GM23248 (cell line): ENCODE data around the gene CACNA1C. TPM values are rescaled to one million over a fixed set of nuclear protein-coding genes. Genes with fewer than 3 reads are reported as not detected.

ENCODE experiments used
- DNase-seq: peaks from one replicate; pipeline ENCODE4 v3.0.0-alpha.2; 2015
- H2AFZ ChIP-seq: fragments of 200-600 bp; sonication (generic); 2 replicates; pipeline ENCODE4 v1.6.1; 2016; ENCODE audit warnings: antibody characterized with exemption
- H3F3A ChIP-seq: fragments of 200-600 bp; sonication (generic); 2 replicates; pipeline ENCODE4 v1.6.1; 2016; ENCODE audit warnings: mild to moderate bottlenecking, antibody characterized with exemption, mixed run types; ENCODE audit not compliant: insufficient read depth
- H3K27ac ChIP-seq: fragments of 200-600 bp; sonication (generic); 2 replicates; pipeline ENCODE4 v1.5.1; 2016; ENCODE audit warnings: mild to moderate bottlenecking
- H3K27me3 ChIP-seq: fragments of 200-600 bp; sonication (generic); replicated peaks from 2 replicates; pipeline ENCODE4 v1.6.1; 2016; ENCODE audit warnings: mild to moderate bottlenecking; ENCODE audit not compliant: insufficient read depth
- H3K36me3 ChIP-seq: fragments of 200-600 bp; sonication (generic); 2 replicates; pipeline ENCODE4 v1.6.1; 2016; ENCODE audit warnings: low read depth, mild to moderate bottlenecking
- H3K4me1 ChIP-seq: fragments of 200-600 bp; sonication (generic); 2 replicates; pipeline ENCODE4 v1.6.1; 2016; ENCODE audit warnings: mild to moderate bottlenecking; ENCODE audit not compliant: insufficient read depth
- H3K4me2 ChIP-seq: fragments of 200-600 bp; sonication (generic); one replicate; pipeline ENCODE4 v1.6.1; 2016; ENCODE audit warnings: mild to moderate bottlenecking; ENCODE audit not compliant: unreplicated experiment
- H3K4me3 ChIP-seq: fragments of 200-600 bp; sonication (generic); 2 replicates; pipeline ENCODE4 v1.5.1; 2016; ENCODE audit warnings: mild to moderate bottlenecking
- H3K79me2 ChIP-seq: fragments of 200-600 bp; sonication (generic); 2 replicates; pipeline ENCODE4 v1.6.1; 2016; ENCODE audit warnings: mild to moderate bottlenecking; ENCODE audit not compliant: insufficient read depth
- H3K9ac ChIP-seq: fragments of 200-600 bp; sonication (generic); 2 replicates; pipeline ENCODE4 v1.6.1; 2016; ENCODE audit warnings: mild to moderate bottlenecking
- H3K9me2 ChIP-seq: fragments of 200-600 bp; sonication (generic); 2 replicates; pipeline ENCODE4 v1.6.1; 2016; ENCODE audit warnings: mixed run types, mild to moderate bottlenecking, moderate library complexity; ENCODE audit not compliant: insufficient read depth
- H3K9me3 ChIP-seq: fragments of 200-600 bp; sonication (generic); one replicate; pipeline ENCODE4 v1.6.1; 2017; ENCODE audit warnings: low read depth
- H4K20me1 ChIP-seq: fragments of 200-600 bp; sonication (generic); 2 replicates; pipeline ENCODE4 v1.6.0; 2016; ENCODE audit not compliant: insufficient read depth
- EZH2 ChIP-seq: fragments of 200-600 bp; sonication (generic); IDR thresholded peaks from 2 replicates; pipeline ENCODE4 v1.6.1; 2018; ENCODE audit warnings: antibody characterized with exemption, mild to moderate bottlenecking; ENCODE audit not compliant: insufficient read depth, poor library complexity, severe bottlenecking
- EZH2phosphoT487 ChIP-seq: fragments of 200-600 bp; sonication (generic); IDR thresholded peaks from 2 replicates; pipeline ENCODE4 v1.6.1; 2018; ENCODE audit warnings: antibody characterized with exemption, moderate library complexity, mild to moderate bottlenecking, low read depth; ENCODE audit not compliant: insufficient read depth
- WGBS, 2 experiments: methylation state at CpG; one replicate each; pipeline ENCODE4 v1.1.6; 2015 to 2017; ENCODE audit warnings: low lambda C conversion rate in 2 of 2, low coverage in 1 of 2; ENCODE audit errors: missing lambda C conversion rate in 2 of 2; 5-methylcytosine and 5-hydroxymethylcytosine counted together
- in situ Hi-C: fragments of 300-500 bp; cut with MboI; formaldehyde crosslinking; loops from 2 replicates; pipeline ENCODE4 v1.15.0; 2020
- polyA plus RNA-seq: library from polyadenylated mRNA; unstranded; fragments of >200 nt; fragmentation: Nextera tagmentation; extraction: Ambion mirVana; gene quantifications from 2 replicates; pipeline ENCODE4 v1.2.1, GENCODE V29; 2016
- total RNA-seq: library from RNA; depleted of rRNA; stranded (reverse); fragments of >200 nt; shearing (Covaris generic); gene quantifications from 2 replicates; pipeline ENCODE4 v1.2.3, GENCODE V29; 2014

The CACNA1C gene
- total and polyA plus RNA-seq, 2 experiments from 2014 or later = 4.9 to 11.5 TPM

- DNase-seq = no peak
- Histone ChIP-seq H3K9ac (no peak overlapping the region), H4K20me1 (no peaks in the 10 kb centered on the region), H3K9me2 (no peaks in the 10 kb centered on the region), H3K4me2 (no peak overlapping the region), H3K36me3 (no peaks in the 10 kb centered on the region), H3K4me3 (no peak overlapping the region), H3F3A (no peaks in the 10 kb centered on the region), H3K79me2 (no peaks in the 10 kb centered on the region), H2AFZ (no peak overlapping the region), H3K27ac (no peak overlapping the region), H3K4me1 (peaks cover 10% of the 10 kb centered on the region; the same call in 1 of the 2 replicates), H3K9me3 (no peaks in the 10 kb centered on the region), H3K27me3 (no peaks in the 10 kb centered on the region)
- in situ Hi-C loops = no loop called here
- no peak for TF ChIP-seq EZH2
- no peak for TF ChIP-seq EZH2phosphoT487
- WGBS, 2 experiments = 79 to 87% methylated on average over 5 of the region's 5 CpGs
Measured at GRCh38 chr12:2451497-2451896, 398.7 kb downstream of the CACNA1C start.

GRCh38 chr12:2453076-2453760, 400.4 kb downstream of the CACNA1C start:
- no peak overlapping the region for H3K4me2 ChIP-seq
- H3K4me1 ChIP-seq = peaks cover 10% of the 10 kb centered on the region; the same call in 1 of the 2 replicates
- TF ChIP-seq EZH2 (no peak), EZH2phosphoT487 (no peak)
- no peak overlapping the region for H3K4me3 ChIP-seq
- no peaks in the 10 kb centered on the region for H3F3A ChIP-seq
- H3K27me3 ChIP-seq = no peaks in the 10 kb centered on the region
- no peaks in the 10 kb centered on the region for H3K79me2 ChIP-seq
- H3K9me2 ChIP-seq = no peaks in the 10 kb centered on the region
- H3K9me3 ChIP-seq = no peaks in the 10 kb centered on the region
- H2AFZ ChIP-seq = no peak overlapping the region
- H3K27ac ChIP-seq = no peak overlapping the region
- no peaks in the 10 kb centered on the region for H3K36me3 ChIP-seq
- H4K20me1 ChIP-seq = no peaks in the 10 kb centered on the region
- no peak overlapping the region for H3K9ac ChIP-seq
- peak; percentile 56 for DNase-seq
- in situ Hi-C loops = no loop called here
- 79 to 81% methylated on average over 15 of the region's 15 CpGs for WGBS, 2 experiments

GRCh38 chr12:2453761-2454090, 400.9 kb downstream of the CACNA1C start:
- no peaks in the 10 kb centered on the region for H4K20me1 ChIP-seq
- peaks cover 10% of the 10 kb centered on the region; the same call in 1 of the 2 replicates for H3K4me1 ChIP-seq
- DNase-seq = no peak
- H3K36me3 ChIP-seq = no peaks in the 10 kb centered on the region
- no peaks in the 10 kb centered on the region for H3F3A ChIP-seq
- H3K9ac ChIP-seq = no peak overlapping the region
- H3K79me2 ChIP-seq = no peaks in the 10 kb centered on the region
- no peak overlapping the region for H3K27ac ChIP-seq
- H3K27me3 ChIP-seq = no peaks in the 10 kb centered on the region
- no peaks in the 10 kb centered on the region for H3K9me3 ChIP-seq
- in situ Hi-C loops = no loop called here
- no peak overlapping the region for H2AFZ ChIP-seq
- no peak for TF ChIP-seq EZH2phosphoT487
- no peaks in the 10 kb centered on the region for H3K9me2 ChIP-seq
- H3K4me3 ChIP-seq = no peak overlapping the region
- no peak overlapping the region for H3K4me2 ChIP-seq

GRCh38 chr12:2454601-2455177, 401.9 kb downstream of the CACNA1C start:
- DNase-seq = no peak
- Histone ChIP-seq H3K4me2 (no peak overlapping the region), H3K9me2 (no peaks in the 10 kb centered on the region), H3K9me3 (no peaks in the 10 kb centered on the region), H3K4me3 (no peak overlapping the region), H3K27me3 (no peaks in the 10 kb centered on the region), H3F3A (no peaks in the 10 kb centered on the region), H3K79me2 (no peaks in the 10 kb centered on the region), H2AFZ (no peak overlapping the region), H3K36me3 (no peaks in the 10 kb centered on the region), H3K4me1 (peaks cover 10% of the 10 kb centered on the region; the same call in 1 of the 2 replicates), H3K9ac (no peak overlapping the region), H4K20me1 (no peaks in the 10 kb centered on the region), H3K27ac (no peak overlapping the region)
- in situ Hi-C loops = no loop called here
- TF ChIP-seq EZH2phosphoT487 (no peak), EZH2 (no peak)
- WGBS, 2 experiments = 95 to 97% methylated on average over 20 of the region's 20 CpGs
